GM12878 (cell line): ENCODE measurements around the gene FGF11. TPM values are rescaled to one million over a fixed set of nuclear protein-coding genes. Genes with fewer than 3 reads are reported as not detected.

Experiments used
- BCL3 ChIP-seq: IDR thresholded peaks from 2 replicates; pipeline ENCODE4 v1.6.1; 2011; ENCODE audit warnings: borderline replicate concordance, low read depth, mild to moderate bottlenecking, moderate library complexity, low read length; ENCODE audit not compliant: insufficient read depth, poor library complexity, severe bottlenecking
- BHLHE40 ChIP-seq, 2 experiments: fragments of 450-650 bp in 1 of 2; IDR thresholded peaks; 2 replicates each; pipeline ENCODE4 v1.6.1; 2011 to 2017; ENCODE audit warnings: low read depth in 2 of 2, borderline replicate concordance in 1 of 2, improper control_type of control experiment in 1 of 2, low read length in 1 of 2, mild to moderate bottlenecking in 1 of 2
- CREB1 ChIP-seq: IDR thresholded peaks from 2 replicates; pipeline ENCODE4 v1.6.1; 2012; ENCODE audit warnings: low read depth, mild to moderate bottlenecking, inconsistent platforms
- DPF2 ChIP-seq: fragments of 450-650 bp; IDR thresholded peaks from 2 replicates; pipeline ENCODE4 v1.6.1; 2017; ENCODE audit warnings: mild to moderate bottlenecking
- ESRRA ChIP-seq: IDR thresholded peaks from 2 replicates; pipeline ENCODE4 v1.6.1; 2012; ENCODE audit warnings: mild to moderate bottlenecking, low read length, improper control_type of control experiment
- FOS ChIP-seq: IDR thresholded peaks from 3 replicates; pipeline ENCODE4 v1.6.1; 2011; ENCODE audit warnings: borderline replicate concordance; ENCODE audit not compliant: insufficient read length; ENCODE audit errors: extremely low read depth
- IKZF1 ChIP-seq: fragments of 450-650 bp; conservative IDR thresholded peaks from 2 replicates; pipeline ENCODE4 v1.6.1; 2017; ENCODE audit warnings: antibody characterized with exemption, mild to moderate bottlenecking
- MEF2B ChIP-seq: fragments of 450-650 bp; IDR thresholded peaks from 2 replicates; pipeline ENCODE4 v1.6.1; 2018; ENCODE audit warnings: mild to moderate bottlenecking, moderate library complexity; ENCODE audit not compliant: partially characterized antibody, poor library complexity, severe bottlenecking
- NFIC ChIP-seq: IDR thresholded peaks from 2 replicates; pipeline ENCODE4 v1.6.1; 2012; ENCODE audit warnings: low read depth, mild to moderate bottlenecking, inconsistent platforms, low read length, moderate library complexity
- PBX3 ChIP-seq: IDR thresholded peaks from 2 replicates; pipeline ENCODE4 v1.6.1; 2011; ENCODE audit warnings: mild to moderate bottlenecking, low read depth, low read length, moderate library complexity; ENCODE audit not compliant: insufficient replicate concordance
- POLR2A ChIP-seq: IDR thresholded peaks from 2 replicates; pipeline ENCODE4 v1.6.1; 2011; ENCODE audit warnings: low read depth, mild to moderate bottlenecking, low read length
- POLR2AphosphoS5 ChIP-seq: IDR thresholded peaks from 2 replicates; pipeline ENCODE4 v1.6.1; 2011; ENCODE audit warnings: mild to moderate bottlenecking, low read length, inconsistent platforms
- SMAD5 ChIP-seq: IDR thresholded peaks from 2 replicates; pipeline ENCODE4 v1.6.1; 2016; ENCODE audit warnings: antibody characterized with exemption, low read depth
- STAT3 ChIP-seq: IDR thresholded peaks from 2 replicates; pipeline ENCODE4 v1.6.1; 2011; ENCODE audit warnings: low read depth, low read length, improper control_type of control experiment
- TCF3 ChIP-seq: IDR thresholded peaks from 2 replicates; pipeline ENCODE4 v1.6.1; 2012; ENCODE audit warnings: low read depth, mild to moderate bottlenecking, low read length, borderline replicate concordance; ENCODE audit not compliant: insufficient read depth
- ZNF687 ChIP-seq: fragments of 450-650 bp; IDR thresholded peaks from 2 replicates; pipeline ENCODE4 v1.6.1; 2017; ENCODE audit warnings: mild to moderate bottlenecking, moderate library complexity
- polyA plus RNA-seq, 11 experiments: library from polyadenylated mRNA; depleted of rRNA in 4 of 11; unstranded in 6 of 11; stranded (reverse) in 5 of 11; fragments of >200 nt; fragmentation: Nextera tagmentation in 4 of 11; fragmentation: Illumina TruSeq in 1 of 11; extraction: Ambion mirVana in 4 of 11; extraction: Trizol in 1 of 11; gene quantifications; 1 replicate in 1 of 11; 2 replicates in 10 of 11; pipeline versions ENCODE4 v1.2.1 to v1.2.3, GENCODE V29; 2011 to 2016; ENCODE audit warnings: inconsistent platforms in 2 of 11, missing spikeins in 2 of 11, low read depth in 1 of 11
- total RNA-seq, 4 experiments: library from RNA; depleted of rRNA in 3 of 4; stranded (reverse); fragments of >200 nt in 3 of 4; fragmentation: Illumina TruSeq in 1 of 4; extraction: Trizol in 1 of 4; gene quantifications; 2 replicates each; pipeline versions ENCODE4 v1.2.1 to v1.2.3, GENCODE V29; 2013 to 2021
- TF ChIP-seq, protein P1 (sequence below): IDR thresholded peaks from 2 replicates; pipeline ENCODE4 v1.6.1; 2012; ENCODE audit warnings: improper control_type of control experiment, low read depth, low read length; ENCODE audit not compliant: insufficient replicate concordance

FGF11 gene
- total and polyA plus RNA-seq, 10 of the 15 experiments (the other 5 are each of a cell fraction or from before 2014, with no cell fraction given): 0.69 to 21.1 (median 2.6) TPM

DNA sequence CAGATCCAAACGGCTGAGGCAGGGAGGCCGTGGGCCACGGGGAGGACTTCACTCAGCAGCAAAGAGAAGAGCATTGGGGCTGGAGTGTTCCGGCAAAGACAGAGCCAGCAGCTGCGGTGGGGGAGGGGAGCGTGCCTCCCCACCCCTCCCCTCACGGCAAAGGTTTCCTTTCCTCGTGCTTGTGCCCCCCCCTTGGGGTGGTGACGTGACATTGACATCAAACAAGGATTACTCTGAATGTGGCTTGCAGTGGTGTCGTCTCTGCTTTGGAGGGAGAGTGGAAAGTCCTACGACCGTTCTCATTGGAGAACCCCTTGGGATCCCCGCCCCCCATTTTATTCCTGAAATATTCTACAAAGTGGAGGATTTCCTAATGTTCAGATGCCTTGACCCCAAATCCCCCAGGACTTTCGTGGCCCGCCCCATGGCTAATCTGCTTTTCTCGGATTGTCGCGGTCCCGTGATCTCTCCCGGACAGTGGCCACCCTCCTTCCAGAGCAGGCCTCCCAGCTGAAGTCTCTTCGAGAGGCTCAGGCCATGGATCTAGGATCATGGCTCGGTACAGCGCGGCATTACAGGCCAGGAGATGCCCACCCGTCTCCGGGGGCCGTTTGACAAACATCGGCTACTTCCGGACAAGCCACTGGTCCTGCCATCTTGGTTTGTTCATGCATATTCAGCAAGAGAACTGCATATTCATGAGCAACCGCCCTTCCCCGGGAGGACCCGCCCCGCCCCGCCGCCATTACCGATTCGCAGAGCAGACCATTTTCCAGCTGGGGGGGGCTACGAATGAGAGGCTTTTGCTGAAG, 44.1 kb downstream of the FGF11 start (continued):
- peak; percentile 60 for TF ChIP-seq MEF2B
- peak; percentile 52; the same call in 1 of the 2 replicates for TF ChIP-seq IKZF1
- no peak; the same call in 1 of the 2 replicates for TF ChIP-seq POLR2A
- no peak for TF ChIP-seq ESRRA
- TF ChIP-seq, protein P1, sequence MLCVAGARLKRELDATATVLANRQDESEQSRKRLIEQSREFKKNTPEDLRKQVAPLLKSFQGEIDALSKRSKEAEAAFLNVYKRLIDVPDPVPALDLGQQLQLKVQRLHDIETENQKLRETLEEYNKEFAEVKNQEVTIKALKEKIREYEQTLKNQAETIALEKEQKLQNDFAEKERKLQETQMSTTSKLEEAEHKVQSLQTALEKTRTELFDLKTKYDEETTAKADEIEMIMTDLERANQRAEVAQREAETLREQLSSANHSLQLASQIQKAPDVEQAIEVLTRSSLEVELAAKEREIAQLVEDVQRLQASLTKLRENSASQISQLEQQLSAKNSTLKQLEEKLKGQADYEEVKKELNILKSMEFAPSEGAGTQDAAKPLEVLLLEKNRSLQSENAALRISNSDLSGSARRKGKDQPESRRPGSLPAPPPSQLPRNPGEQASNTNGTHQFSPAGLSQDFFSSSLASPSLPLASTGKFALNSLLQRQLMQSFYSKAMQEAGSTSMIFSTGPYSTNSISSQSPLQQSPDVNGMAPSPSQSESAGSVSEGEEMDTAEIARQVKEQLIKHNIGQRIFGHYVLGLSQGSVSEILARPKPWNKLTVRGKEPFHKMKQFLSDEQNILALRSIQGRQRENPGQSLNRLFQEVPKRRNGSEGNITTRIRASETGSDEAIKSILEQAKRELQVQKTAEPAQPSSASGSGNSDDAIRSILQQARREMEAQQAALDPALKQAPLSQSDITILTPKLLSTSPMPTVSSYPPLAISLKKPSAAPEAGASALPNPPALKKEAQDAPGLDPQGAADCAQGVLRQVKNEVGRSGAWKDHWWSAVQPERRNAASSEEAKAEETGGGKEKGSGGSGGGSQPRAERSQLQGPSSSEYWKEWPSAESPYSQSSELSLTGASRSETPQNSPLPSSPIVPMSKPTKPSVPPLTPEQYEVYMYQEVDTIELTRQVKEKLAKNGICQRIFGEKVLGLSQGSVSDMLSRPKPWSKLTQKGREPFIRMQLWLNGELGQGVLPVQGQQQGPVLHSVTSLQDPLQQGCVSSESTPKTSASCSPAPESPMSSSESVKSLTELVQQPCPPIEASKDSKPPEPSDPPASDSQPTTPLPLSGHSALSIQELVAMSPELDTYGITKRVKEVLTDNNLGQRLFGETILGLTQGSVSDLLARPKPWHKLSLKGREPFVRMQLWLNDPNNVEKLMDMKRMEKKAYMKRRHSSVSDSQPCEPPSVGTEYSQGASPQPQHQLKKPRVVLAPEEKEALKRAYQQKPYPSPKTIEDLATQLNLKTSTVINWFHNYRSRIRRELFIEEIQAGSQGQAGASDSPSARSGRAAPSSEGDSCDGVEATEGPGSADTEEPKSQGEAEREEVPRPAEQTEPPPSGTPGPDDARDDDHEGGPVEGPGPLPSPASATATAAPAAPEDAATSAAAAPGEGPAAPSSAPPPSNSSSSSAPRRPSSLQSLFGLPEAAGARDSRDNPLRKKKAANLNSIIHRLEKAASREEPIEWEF: no peak
- TF ChIP-seq BHLHE40 (IDR thresholded peaks at IDR 0.05; ENCODE audit: borderline replicate concordance in 1 of 2, low read depth in 2 of 2, low read length in 1 of 2): peak; percentile 8 to 72; a peak in 2 of 4 replicates
- no peak for TF ChIP-seq NFIC
- peak; percentile 67; the same call in 1 of the 2 replicates for TF ChIP-seq POLR2AphosphoS5
- peak; percentile 96 for TF ChIP-seq CREB1
- no peak for TF ChIP-seq PBX3
- no peak for TF ChIP-seq STAT3
- no peak for TF ChIP-seq BCL3
- TF ChIP-seq TCF3: peak; percentile 72; the same call in 1 of the 2 replicates
- peak; percentile 58; the same call in 1 of the 2 replicates for TF ChIP-seq SMAD5
- TF ChIP-seq FOS: no peak
- 0 out of 2 replicates have a peak, but pooled peaks have one; percentile 45 for TF ChIP-seq DPF2
- TF ChIP-seq ZNF687: no peak
